ENCODE measurements around the gene HOXA4. TPM values are rescaled to one million over a fixed set of nuclear protein-coding genes. Genes with fewer than 3 reads are reported as not detected.

HOXA4 gene
- total RNA-seq, 1 experiment from 2014 or later, result 6.7 TPM

DNA sequence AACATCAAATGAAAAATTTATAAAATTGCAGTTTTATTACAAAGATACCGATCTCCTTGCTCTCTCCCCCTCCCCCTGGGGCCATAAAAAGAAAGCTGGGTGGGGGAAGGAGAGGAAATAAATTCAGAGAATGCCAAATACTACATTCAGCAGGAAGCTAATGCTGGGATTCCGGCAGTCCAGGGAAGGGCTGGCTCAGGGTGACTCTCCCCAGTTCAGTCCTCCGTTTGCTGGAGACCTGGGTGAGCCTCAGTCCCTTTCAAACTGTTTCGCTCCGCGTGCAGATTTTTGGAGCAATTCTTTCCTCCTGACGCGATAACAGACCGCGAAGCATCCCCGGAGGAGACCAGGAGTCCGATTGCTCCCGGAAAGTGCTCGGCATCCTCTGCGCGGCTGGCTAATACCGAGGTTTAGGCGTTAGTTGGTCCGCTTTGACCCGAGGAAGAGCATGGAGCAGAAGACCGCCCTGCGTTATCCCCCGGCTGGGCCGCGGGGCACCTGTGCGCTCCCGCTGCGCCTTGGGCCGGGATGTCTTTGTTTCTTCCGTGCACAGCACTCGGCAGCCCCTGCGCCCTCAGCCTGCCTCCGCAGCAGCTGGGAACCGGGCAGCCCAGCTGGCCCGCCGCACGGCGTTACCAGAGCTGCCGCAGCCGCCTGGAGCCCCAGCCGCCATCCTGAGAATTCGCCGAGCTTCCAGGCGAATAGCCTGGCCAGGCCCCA, 24.2 kb downstream of the HOXA4 start:
- DNase-seq (ENCODE audit: low read depth), result peak; percentile 76

DNA sequence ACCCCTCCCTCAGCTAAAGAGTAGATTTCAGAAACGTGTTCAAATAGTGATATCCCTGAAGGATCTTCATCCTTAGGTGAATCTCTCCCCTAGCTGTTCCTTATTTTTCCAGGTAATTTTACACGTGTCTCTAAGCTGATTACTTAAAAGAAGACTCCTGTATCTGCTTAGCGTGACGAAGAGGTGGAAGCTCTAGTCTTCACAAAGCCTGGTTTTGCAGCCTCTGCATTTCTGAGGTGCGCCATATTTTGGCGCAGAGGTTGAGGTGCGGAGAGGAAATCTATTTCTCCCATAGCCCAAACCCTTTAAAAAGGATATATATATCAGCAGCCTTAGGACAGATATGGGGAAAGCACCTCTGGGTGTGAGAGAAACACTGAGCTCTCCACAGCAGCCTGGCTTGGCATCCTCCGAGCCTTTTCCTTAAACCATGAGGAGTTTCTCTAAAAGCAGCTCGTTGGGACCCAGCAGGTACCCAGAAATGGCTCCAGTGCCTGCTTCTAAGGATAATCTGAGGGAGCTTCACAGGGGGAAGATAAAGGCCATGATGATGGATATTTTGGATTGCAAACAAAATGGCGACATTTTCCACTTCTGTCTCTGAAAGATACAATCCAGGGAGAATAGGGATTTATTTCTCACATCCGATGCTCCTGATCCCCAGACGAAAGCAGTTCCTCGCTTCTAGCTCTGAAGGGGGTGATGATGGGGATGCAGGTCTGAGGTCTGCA, 25.1 kb downstream of the HOXA4 start:
- DNase-seq (ENCODE audit: low read depth), result no peak

DNA sequence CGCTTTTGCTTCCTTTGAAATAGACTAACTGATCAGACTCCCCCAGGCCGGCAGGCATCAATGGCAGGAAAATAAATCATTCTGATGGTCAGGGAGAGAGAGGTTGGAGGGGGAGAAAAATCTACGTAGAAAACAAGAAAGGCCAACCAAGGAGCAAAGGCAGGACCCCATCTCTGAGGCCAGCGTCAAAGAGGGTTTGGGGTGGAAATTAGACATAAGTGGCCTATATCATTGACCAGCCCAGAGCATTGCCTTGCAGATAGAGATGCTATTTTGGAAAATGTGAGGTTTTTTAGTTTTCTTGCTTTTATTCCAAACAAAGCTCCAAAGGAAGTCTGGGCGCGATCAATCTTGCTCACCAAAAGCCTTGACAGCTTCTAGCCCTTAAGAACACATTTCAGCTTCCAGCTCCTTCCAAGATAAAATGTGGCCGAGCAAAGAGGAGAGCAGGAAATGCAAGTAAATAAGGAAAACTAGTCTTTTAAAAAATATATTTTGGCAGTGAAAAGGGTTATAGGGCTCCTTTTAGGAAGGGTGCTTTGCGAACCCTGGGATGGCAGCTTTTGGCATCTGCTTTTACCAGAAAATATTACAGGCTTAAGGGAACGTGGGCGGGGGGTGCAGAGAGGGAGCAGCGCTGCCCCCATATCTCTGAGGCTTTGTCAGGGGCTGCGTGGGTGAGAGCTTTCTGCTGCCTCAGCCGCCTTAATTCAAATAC, 26.1 kb downstream of the HOXA4 start:
- DNase-seq (ENCODE audit: low read depth), result peak; percentile 36

DNA sequence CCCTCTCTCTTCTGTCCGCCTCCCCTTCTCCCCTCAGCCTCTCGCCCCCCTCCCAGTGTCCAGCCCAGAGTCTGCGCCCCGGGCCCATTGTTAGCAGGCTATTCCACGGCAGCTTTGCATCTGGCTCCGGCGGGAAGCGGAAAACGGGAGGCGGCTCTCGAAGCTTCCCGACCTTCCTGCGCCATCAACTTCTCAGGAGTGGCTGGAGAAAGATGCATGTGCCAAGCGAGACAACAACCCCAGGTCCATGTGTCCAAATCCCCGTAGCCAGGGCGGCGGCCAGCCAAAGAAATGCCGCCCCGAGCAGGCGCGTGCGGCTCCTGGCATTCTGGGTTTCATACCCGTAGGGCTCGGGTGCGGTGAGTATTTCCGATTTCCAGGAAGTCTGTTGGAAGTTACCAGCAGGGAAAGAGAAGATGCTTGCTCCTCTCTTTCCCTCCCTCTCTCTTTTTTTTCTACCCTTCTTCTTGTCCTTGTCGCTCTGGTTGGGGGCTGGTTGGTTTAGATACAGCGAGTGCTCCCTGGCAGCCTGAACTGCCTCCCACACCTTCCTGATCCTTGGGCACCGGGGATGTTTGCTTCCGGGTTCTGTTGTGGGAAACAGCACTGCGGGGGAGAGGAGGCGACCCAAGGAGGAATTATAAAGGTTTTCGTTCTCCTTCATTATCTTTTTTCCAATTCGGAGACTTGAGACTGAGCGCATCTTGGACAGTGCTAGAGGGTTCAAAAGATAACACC, 26.9 kb downstream of the HOXA4 start:
- peak; percentile 79 for DNase-seq (ENCODE audit: low read depth)

DNA sequence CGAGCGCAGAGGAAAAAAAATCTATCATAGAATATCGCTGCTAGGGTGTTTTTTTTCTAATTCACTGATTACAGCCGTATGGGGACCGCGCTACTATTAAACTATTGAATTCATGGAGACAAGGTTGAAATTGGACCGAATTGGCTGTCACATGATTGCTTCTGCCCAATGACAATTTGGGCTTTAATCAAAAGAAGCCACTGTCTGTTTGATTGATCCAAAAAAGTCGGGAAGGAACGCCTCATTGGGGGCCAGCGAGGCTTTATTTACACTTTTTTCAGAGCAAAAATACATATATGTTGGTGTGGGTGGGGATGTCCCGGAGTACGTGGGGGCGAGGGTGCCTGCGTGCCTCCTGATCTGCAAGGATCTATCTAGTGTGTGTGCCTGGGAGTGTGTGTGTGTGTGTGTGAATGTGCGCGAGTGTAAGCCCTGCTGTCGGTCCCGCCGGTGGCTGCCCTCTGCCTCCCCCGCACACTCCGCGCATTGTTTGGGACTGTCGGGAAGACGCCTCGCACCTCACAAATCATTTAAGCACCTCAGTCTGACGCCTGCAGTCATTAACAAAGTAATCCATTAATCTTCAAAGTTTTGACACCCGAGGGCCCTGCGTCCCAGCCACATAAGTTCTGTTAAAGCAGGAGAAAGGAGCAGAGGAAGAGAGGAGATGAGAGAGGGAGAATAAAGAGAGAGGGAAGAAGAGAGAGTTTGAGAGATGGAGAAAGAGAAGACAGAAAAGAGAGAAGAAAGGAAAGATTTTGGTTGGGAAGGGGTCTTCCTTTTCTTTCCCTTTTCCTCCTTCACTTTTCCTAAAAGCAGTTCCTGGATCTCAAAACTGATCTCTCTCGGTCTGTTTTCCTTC, 27.7 kb downstream of the HOXA4 start, which contains the start of gene HOXA2:
Gene HOXA2 (minus strand): TSS at position 103 of the 862 bp plus-strand sequence. CDS start 183 bp downstream, outside the sequence.
- DNase-seq (ENCODE audit: low read depth), result peak; percentile 82

DNA sequence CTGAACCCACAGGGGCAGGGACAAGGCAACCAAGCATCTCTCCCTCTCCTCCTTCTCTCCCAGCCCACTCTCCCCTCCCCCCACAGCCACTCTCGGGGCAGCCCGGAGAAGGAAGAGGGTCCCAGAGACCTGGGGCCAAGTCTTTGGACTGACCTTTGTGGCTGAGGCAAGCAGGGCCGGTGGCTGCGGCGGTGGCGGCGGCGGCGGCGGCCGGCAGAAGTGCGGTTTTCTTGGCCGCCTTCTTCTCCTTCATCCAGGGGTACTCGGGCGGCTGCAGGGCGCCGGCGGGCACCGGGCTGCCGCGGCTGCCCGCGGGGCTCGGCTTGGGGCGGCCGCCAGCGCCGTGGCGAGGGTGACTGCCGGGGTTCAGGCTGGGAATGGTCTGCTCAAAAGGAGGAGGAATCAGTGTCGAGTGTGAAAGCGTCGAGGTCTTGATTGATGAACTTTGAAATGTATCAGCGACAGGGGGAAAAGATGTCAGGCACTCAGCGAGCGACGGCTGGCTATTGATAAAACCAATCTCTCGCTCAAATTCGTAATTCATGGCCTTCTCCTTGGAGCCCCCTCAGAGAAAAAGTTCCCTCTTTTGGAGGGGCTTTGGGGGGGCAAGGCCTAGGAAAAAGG, 28.5 kb downstream of the HOXA4 start:
- DNase-seq (ENCODE audit: low read depth), result peak; percentile 64

DNA sequence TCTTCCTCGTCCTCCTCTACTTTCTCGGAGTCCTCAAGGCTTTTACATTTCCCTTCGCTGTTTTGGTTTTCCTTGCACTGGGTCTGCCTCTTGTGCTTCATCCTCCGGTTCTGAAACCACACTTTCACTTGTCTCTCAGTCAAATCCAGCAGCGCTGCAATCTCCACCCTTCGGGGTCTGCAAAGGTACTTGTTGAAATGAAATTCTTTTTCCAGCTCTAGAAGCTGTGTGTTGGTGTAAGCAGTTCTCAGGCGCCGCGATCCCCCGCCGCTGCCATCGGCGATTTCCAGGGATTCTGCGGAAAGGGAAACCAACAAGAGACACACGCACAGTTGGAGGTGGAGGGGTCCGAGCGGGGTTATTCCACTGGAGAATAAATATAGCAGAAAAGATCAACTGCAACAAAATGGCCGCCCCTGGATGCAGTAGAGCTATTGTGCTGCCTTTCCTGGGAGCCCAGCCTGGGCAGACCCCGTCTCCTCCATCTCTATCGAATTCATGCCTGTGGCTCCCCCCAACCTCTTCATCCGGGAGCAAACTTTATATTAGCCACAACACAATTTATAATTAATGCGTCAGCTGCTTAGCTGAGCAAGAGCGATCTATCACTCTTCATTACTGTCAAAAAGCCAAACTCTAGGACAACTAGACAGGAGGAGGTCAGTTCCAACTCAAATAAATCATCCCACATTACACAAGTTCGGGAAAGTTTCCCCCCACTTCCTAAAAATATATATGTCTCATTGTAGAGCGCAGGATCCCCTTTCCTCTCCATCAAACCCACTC, 29.2 kb downstream of the HOXA4 start:
- DNase-seq (ENCODE audit: low read depth), result peak; percentile 77

DNA sequence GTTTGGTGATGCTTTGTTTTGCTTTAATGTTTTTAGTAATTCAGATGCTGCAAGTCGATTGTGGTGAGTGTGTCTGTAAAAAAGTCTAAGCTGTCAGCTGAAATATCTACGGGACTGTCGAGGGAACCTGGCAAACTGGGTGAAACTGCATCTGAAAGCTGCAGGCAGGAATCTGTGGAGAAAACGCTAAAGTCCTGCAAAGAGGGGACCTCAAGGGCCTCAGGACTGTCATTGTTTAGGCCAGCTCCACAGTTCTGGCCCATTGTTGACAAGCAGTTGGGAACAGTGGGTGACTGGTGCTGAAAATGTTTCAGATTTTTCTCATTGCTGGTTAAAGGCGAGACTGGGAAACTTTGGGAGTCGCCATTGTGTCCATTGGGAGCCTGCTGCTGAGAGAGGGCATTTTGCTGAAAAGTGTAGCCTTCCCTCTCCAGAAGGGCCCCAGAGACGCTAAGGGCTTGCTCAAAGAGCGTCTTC, 29.8 kb downstream of the HOXA4 start:
- DNase-seq (ENCODE audit: low read depth), result no peak

DNA sequence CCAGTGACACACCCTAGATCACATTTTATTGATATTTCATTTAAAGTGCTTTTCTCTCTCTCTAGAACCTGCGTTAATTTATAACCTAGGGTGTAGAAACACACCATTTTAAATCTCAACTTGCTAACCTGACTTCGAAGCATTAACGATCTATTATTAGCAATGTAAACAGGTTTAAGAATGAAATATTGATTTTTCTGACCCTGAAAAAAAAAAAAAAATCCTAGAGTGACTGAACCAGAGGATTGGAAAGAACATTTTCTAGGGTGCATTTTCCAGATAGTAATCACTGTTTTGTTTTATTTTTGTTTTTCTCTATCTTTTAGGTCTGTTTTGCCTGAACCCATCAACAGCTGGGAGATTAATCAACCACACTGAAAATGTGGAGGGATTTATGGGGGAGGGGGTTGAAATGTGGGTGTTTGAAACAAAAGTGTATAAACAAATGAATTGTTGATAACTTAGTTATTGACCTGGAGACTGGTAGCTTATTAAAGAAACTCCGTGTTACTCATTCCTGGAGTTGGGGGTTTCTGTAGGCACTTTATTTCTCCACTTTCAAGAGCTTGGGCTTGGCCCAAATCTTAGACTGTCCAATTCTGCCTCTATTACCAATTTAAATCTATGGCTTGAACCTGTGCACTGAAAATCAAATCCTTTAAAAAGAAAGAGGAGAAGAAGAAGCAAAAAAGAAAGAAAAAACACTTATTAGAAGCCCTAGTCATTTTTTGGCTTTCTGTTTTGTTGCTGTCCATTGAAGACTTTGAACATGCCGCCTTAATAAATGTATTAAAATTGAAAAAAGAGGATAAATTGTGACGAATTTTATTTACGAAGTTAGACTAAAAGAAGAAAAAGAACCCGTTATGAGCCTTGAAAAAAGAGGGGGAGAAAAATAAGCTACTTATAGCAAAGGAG, 30.8 kb downstream of the HOXA4 start:
- DNase-seq (ENCODE audit: low read depth), result no peak

DNA sequence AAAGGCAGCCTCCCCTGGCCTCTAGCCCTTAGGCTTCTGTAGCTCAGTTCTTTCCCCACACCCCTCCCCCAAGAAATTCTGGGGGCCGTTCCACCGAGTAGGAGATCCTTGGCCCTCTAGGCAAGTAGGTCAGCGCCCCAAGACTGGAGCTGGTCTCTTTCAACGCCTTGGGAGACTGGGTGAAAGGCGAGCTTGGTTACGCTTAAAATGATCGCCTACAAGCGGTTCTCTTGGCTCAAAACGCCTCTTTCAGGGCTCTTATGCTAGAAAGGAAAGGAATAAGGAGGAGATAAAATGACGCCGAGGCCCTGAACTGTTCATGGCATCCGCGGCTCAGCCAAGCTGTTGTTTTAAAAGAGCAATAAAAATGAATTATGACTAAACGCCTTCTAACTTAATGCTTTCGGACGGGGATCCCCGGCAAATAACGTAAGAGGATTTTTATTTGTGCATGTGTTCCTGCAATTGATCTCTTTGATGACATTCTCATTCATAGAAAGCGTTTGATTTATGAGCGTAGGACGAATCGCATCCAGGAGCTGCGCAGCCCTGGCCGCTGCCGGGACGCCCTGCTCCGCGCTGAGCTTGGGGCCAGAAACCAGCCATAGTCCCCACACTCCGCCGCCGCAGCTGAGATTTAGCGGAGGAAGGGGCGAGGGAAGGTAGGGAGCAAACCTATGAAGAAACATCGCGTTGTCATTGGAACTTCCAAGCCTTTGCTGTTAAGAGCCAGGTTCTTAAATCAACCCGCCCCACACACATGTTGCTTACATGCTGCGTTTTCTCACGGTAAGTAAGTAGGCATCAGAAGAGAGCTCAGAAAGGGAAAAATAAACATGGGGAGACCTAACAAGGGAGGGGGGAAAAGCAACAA, 31.7 kb downstream of the HOXA4 start:
- peak; percentile 81 for DNase-seq (ENCODE audit: low read depth)

DNA sequence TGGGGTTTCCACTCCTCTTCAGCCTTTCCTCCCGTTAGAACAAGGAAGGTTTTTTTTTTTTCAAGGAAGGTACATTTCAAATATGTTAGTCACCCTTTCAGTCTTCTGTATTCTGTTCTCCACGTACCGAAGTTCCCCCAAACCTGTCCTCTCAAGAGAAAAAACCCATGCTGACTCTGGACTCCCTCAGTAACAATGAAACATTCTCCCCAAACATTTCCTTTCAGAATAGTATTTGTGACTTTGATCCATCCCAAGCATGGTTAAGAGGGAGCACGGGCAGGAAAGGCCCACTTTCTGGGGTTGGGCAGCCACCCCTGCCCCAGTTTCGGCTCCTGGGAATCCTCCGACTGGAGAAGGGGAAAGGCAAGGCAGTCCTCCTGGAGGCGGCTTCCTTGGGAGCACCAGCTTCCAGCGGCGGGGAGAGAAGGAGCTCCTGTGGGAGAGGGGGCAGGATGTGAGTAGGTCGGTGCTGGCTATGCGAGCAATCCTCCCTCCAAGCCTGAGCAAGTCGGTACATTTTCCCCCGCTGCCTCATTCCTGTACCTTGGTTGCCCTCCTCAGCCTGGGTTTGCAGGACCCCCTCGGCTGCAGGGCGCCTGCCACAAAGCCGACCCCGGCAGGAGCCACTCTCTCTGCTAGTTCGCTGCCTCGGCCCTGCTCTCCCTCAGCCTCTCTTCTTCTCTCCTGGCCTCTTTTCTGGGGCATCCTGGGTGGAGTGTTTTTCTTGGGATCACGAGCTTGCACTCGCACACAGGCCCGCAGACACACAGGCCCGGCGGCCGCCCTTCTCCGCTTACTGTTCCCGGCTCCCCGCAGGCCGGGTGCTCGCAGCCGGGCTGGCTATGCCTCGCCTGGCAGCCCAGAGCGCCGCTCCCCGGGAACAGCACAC, 32.6 kb downstream of the HOXA4 start:
- peak; percentile 77 for DNase-seq (ENCODE audit: low read depth)

DNA sequence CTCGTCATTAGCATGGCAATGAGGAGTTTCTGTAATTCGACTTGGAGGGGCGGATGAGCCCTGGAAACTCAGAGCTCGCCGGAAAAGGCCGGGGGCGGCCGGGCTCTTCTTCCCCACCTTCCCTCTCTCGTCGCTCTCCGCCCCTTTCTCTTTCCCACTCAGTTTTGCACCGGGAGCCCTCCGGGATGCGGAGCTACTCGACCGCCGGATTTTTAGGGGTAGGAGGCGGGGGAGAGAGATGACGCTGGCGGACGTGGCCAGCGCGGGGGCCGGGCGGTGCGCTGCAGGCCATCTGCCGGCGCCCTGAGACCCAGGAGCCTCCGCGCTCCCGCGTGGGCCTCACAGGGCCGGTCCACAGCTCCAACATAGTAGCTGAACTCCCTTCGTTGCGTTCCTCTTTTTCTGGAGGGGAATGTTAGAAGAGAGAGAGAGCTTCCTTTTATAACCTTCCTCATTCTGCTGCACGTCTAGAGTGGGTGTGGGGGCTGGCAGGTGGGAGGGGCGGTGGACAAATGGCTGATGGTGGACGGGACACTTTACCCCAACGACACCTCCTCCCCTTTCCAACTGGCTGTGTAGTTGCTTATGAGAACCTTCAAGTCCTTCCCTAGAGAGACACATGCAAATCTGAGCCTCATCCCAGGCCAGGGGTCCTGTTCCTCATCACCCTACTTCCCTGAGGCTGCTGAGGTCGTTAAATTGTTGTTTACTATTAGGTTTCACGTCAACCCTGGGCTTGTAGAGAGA, 33.6 kb downstream of the HOXA4 start:
- peak; percentile 71 for DNase-seq (ENCODE audit: low read depth)

DNA sequence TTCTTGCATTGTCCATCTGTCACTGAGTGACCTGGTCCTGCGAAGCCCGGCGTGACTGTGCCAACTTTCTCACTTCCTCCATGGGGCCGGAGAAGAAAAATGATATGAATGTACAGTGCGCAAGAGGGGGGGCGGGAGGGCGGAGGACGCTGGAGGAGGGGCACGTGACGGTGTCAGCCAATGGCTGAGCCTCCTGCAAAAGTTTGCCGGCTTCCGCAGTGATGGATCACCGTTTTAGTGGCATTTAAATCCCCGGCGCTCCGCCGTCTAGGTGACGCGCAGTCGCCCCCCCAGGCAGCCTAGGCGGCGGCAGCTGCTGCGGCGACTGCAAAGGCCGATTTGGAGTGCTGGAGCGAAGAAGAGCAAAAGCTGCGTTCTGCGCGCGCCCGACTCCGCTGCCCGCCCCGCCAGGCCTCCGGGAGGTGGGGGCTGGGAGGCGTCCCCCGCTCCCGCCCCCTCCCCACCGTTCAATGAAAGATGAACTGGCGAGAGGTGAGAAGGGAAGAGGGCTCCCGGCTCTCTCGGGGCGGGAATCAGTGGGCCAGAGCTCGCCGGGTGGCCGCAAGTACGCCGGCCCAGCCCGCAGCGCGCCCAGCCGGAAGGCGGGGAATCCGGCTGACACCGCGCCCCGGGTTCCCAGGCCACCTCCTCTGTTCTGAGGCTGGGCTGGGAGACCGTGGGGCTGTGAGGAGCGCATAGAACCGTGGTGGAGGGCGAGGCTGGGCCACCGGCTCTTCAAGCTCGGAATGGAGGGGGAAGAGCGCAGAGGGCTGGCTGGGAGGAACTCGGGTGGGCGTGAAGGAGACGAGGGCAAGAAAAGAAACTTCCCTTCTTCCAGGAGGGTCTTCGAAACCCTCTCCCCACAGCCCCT, 34.4 kb downstream of the HOXA4 start, which contains the start of gene HOXA1:
Gene HOXA1 (minus strand): TSS at position 104 of the 871 bp plus-strand sequence. CDS start 88 bp downstream, at position 16.
- DNase-seq (ENCODE audit: low read depth), result peak; percentile 99

Data from Daoy (cell line).